Liver (tissue), 9 donors: ENCODE measurements around the gene ABCC8. TPM values are rescaled to one million over a fixed set of nuclear protein-coding genes. Genes with fewer than 3 reads are reported as not detected.

Experiments used
- DNase-seq: peaks from one replicate; pipeline ENCODE4 v3.0.0-alpha.2; 2017; ENCODE audit warnings: low spot score
- H3K27ac ChIP-seq, 2 donors: one replicate each; pipeline ENCODE4 v1.7.0; 2013; ENCODE audit warnings: inconsistent platforms in 2 of 2, low read length in 2 of 2, control low read depth in 1 of 2, low read depth in 1 of 2, mild to moderate bottlenecking in 1 of 2
- H3K27me3 ChIP-seq, 4 donors: one replicate each; pipeline versions ENCODE4 v1.6.1 to v1.7.0; 2013; ENCODE audit warnings: low read length in 3 of 4, inconsistent platforms in 1 of 4, mild to moderate bottlenecking in 1 of 4, moderate library complexity in 1 of 4; ENCODE audit not compliant: control insufficient read depth in 4 of 4, insufficient read depth in 4 of 4
- H3K36me3 ChIP-seq, 4 donors: one replicate each; pipeline versions ENCODE4 v1.6.1 to v1.7.0; 2013; ENCODE audit warnings: low read length in 3 of 4, mild to moderate bottlenecking in 3 of 4, low read depth in 1 of 4, moderate library complexity in 1 of 4; ENCODE audit not compliant: control insufficient read depth in 4 of 4, insufficient read depth in 3 of 4
- H3K4me1 ChIP-seq, 4 donors: one replicate each; pipeline versions ENCODE4 v1.6.1 to v1.7.0; 2013; ENCODE audit warnings: low read length in 3 of 4, mild to moderate bottlenecking in 3 of 4, moderate library complexity in 1 of 4; ENCODE audit not compliant: control insufficient read depth in 4 of 4, insufficient read depth in 4 of 4
- H3K4me3 ChIP-seq, 3 donors: one replicate each; pipeline versions ENCODE4 v1.6.1 to v1.7.0; 2013; ENCODE audit warnings: low read length in 3 of 3, control low read depth in 1 of 3, low read depth in 1 of 3, mild to moderate bottlenecking in 1 of 3
- H3K9ac ChIP-seq, 2 donors: one replicate each; pipeline ENCODE4 v1.7.0; 2013; ENCODE audit warnings: low read length in 2 of 2, mild to moderate bottlenecking in 2 of 2, moderate library complexity in 2 of 2, control low read depth in 1 of 2, low read depth in 1 of 2
- H3K9me3 ChIP-seq, 4 donors: one replicate each; pipeline versions ENCODE4 v1.6.1 to v1.7.0; 2013; ENCODE audit warnings: low read length in 3 of 4; ENCODE audit not compliant: control insufficient read depth in 4 of 4
- EGR1 ChIP-seq, 2 donors: IDR thresholded peaks; 2 replicates each; pipeline ENCODE4 v1.6.1; 2016 to 2018; ENCODE audit warnings: antibody characterized with exemption in 2 of 2, low read depth in 2 of 2
- FOXA1 ChIP-seq: IDR thresholded peaks from 2 replicates; pipeline ENCODE4 v1.6.1; 2016; ENCODE audit warnings: antibody characterized with exemption
- FOXA2 ChIP-seq: IDR thresholded peaks from 2 replicates; pipeline ENCODE4 v1.6.1; 2016; ENCODE audit warnings: antibody characterized with exemption
- GABPA ChIP-seq, 2 donors: IDR thresholded peaks in 1 of 2; conservative IDR thresholded peaks in 1 of 2; 2 replicates each; pipeline ENCODE4 v1.6.1; 2016; ENCODE audit warnings: antibody characterized with exemption in 2 of 2, mild to moderate bottlenecking in 1 of 2, moderate library complexity in 1 of 2
- HNF4A ChIP-seq, 2 donors: conservative IDR thresholded peaks; 2 replicates each; pipeline ENCODE4 v1.6.1; 2016; ENCODE audit warnings: antibody characterized with exemption in 2 of 2, mild to moderate bottlenecking in 2 of 2
- HNF4G ChIP-seq: IDR thresholded peaks from 2 replicates; pipeline ENCODE4 v1.6.1; 2016; ENCODE audit warnings: antibody characterized with exemption
- JUND ChIP-seq, 2 donors: IDR thresholded peaks; 2 replicates each; pipeline ENCODE4 v1.6.1; 2016; ENCODE audit warnings: antibody characterized with exemption in 2 of 2
- NR2F2 ChIP-seq: IDR thresholded peaks from 2 replicates; pipeline ENCODE4 v1.6.1; 2016; ENCODE audit warnings: antibody characterized with exemption
- RAD21 ChIP-seq, 2 donors: IDR thresholded peaks; 2 replicates each; pipeline ENCODE4 v1.6.1; 2016; ENCODE audit warnings: antibody characterized with exemption in 2 of 2, mild to moderate bottlenecking in 2 of 2
- RXRA ChIP-seq, 2 donors: IDR thresholded peaks; 2 replicates each; pipeline ENCODE4 v1.6.1; 2017 to 2018; ENCODE audit warnings: antibody characterized with exemption in 2 of 2, mild to moderate bottlenecking in 1 of 2
- SP1 ChIP-seq: IDR thresholded peaks from 2 replicates; pipeline ENCODE4 v1.6.1; 2018; ENCODE audit warnings: antibody characterized with exemption, mild to moderate bottlenecking
- TAF1 ChIP-seq: conservative IDR thresholded peaks from 2 replicates; pipeline ENCODE4 v1.6.1; 2016; ENCODE audit warnings: antibody characterized with exemption, mild to moderate bottlenecking
- YY1 ChIP-seq: IDR thresholded peaks from 2 replicates; pipeline ENCODE4 v1.6.1; 2016; ENCODE audit warnings: antibody characterized with exemption, mild to moderate bottlenecking
- WGBS: extraction: QIAGEN DNeasy Blood & Tissue Kit; methylation state at CpG from one replicate; pipeline ENCODE4 v1.1.7; 2013; 5-methylcytosine and 5-hydroxymethylcytosine counted together
- polyA plus RNA-seq, 2 donors: library from polyadenylated mRNA; stranded (reverse) in 1 of 2; unstranded in 1 of 2; fragments of 200-250 nt in 1 of 2; fragments of >200 nt in 1 of 2; fragmentation: Nextera tagmentation in 1 of 2; extraction: Ambion mirVana in 1 of 2; gene quantifications; one replicate each; pipeline versions ENCODE4 v1.2.1 to v1.2.3, GENCODE V29; 2013 to 2015
- total RNA-seq, 2 donors: library from RNA; depleted of rRNA; stranded (reverse); fragments of >200 nt; gene quantifications; one replicate each; pipeline ENCODE4 v1.2.3, GENCODE V29; 2014
- TF ChIP-seq, protein P1 (sequence below): IDR thresholded peaks from 2 replicates; pipeline ENCODE4 v1.6.1; 2016; ENCODE audit warnings: antibody characterized with exemption
- TF ChIP-seq, protein P2 (sequence below): fragments of 150-350 bp; IDR thresholded peaks from 2 replicates; pipeline ENCODE4 v1.5.1; 2017; ENCODE audit warnings: improper control_type of control experiment, low read depth, low read length; ENCODE audit not compliant: missing input control
- TF ChIP-seq, protein P3 (sequence below): IDR thresholded peaks from 2 replicates; pipeline ENCODE4 v1.6.1; 2016; ENCODE audit warnings: antibody characterized with exemption
- TF ChIP-seq, protein P4 (sequence below): IDR thresholded peaks from 2 replicates; pipeline ENCODE4 v1.6.1; 2016; ENCODE audit warnings: antibody characterized with exemption
- TF ChIP-seq, protein P5 (sequence below): IDR thresholded peaks from 2 replicates; pipeline ENCODE4 v1.6.1; 2016; ENCODE audit warnings: antibody characterized with exemption, mild to moderate bottlenecking
- donor health status: healthy.
- donor health status: healthy.
- donor health status: healthy.
- donor health status: healthy.
- donor health status: healthy.

ABCC8 gene
- total and polyA plus RNA-seq, 4 donors, result 0.16 to 0.25 TPM; not detected in 2

DNA sequence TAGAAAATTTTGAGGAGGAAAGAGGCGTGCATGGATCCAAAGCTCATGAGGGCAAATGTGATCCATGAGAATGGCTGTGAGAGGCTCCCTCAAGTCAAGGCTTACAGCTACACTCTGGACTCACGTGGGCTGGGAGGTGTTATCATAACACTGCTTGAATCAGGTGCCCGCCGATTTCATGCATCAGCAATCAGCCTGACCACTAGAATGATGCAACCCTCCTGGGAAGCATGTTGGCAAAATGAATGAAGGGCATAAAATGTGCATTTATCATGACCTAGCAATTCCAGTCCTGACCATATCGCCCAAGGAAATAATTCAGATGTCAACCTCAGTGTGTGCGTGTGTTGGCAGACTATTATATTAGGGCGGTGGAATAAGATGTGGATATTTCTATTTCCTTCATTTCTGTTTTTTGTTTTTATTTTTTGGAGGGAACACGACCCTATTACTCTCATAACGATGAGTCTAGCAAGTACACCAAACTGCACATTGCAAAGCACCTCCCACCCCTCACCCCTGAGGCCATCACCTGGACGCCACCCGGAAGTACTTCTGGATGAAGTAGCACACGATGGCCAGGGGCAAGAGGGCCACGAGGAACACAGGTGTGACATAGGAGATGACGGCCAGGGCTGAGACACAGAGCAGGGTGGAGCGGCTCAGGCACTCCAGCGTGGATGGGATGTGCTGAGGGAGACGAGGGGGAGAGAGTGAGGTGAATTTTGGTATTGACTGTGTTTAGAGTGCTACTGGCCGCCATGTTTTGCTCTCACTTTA is 72.5 kb downstream of the ABCC8 start:
- Histone ChIP-seq H3K36me3 (no peaks in the 10 kb centered on the region), H3K27me3 (no peaks in the 10 kb centered on the region), H3K27ac (no peak overlapping the region), H3K9me3 (no peaks in the 10 kb centered on the region), H3K9ac (no peak overlapping the region), H3K4me1 (peaks cover 4 to 14% (median 9%) of the 10 kb centered on the region in 4 donors), H3K4me3 (no peak overlapping the region)
- DNase-seq, result no peak
- TF ChIP-seq RAD21 (IDR thresholded peaks at IDR 0.05) (no peak), SP1 (no peak), HNF4A (conservative IDR thresholded peaks at IDR 0.05) (no peak)
- TF ChIP-seq, protein P1, sequence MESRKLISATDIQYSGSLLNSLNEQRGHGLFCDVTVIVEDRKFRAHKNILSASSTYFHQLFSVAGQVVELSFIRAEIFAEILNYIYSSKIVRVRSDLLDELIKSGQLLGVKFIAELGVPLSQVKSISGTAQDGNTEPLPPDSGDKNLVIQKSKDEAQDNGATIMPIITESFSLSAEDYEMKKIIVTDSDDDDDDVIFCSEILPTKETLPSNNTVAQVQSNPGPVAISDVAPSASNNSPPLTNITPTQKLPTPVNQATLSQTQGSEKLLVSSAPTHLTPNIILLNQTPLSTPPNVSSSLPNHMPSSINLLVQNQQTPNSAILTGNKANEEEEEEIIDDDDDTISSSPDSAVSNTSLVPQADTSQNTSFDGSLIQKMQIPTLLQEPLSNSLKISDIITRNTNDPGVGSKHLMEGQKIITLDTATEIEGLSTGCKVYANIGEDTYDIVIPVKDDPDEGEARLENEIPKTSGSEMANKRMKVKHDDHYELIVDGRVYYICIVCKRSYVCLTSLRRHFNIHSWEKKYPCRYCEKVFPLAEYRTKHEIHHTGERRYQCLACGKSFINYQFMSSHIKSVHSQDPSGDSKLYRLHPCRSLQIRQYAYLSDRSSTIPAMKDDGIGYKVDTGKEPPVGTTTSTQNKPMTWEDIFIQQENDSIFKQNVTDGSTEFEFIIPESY, result no peak
- WGBS, result 91% methylated on average over 18 of the region's 18 CpGs

DNA sequence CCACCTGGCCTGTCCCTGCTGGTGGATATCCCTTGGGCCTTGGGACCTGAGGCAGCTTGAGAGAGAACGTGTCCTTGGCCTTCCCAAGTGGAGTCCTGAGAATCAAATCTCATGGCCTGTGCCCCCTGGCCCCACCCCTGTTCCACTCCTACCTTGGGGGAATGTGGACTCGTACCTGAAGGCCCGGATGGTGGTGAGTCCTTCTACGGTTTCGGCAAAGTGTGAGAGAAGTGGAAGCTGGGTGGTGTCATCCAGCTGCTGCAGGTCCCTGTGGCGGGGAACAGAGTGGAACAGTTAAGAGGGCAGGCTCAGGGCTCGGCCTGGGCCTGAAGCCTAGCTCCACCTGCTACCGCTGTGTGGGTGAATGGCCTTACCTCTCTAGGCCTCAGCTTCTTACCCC is 74.2 kb downstream of the ABCC8 start:
- H3K36me3 ChIP-seq, result no peaks in the 10 kb centered on the region
- TF ChIP-seq SP1 (no peak), HNF4A (conservative IDR thresholded peaks at IDR 0.05) (no peak), FOXA1 (no peak), YY1 (no peak), JUND (IDR thresholded peaks at IDR 0.05) (no peak), EGR1 (IDR thresholded peaks at IDR 0.05; ENCODE audit: low read depth in 2 of 2) (no peak), HNF4G (no peak), GABPA (IDR thresholded peaks at IDR 0.05 in 1 of 2, conservative IDR thresholded peaks at IDR 0.05 in 1 of 2) (no peak), RAD21 (IDR thresholded peaks at IDR 0.05) (no peak), TAF1 (no peak), NR2F2 (no peak), RXRA (IDR thresholded peaks at IDR 0.05) (no peak), FOXA2 (no peak)
- TF ChIP-seq, protein P2, sequence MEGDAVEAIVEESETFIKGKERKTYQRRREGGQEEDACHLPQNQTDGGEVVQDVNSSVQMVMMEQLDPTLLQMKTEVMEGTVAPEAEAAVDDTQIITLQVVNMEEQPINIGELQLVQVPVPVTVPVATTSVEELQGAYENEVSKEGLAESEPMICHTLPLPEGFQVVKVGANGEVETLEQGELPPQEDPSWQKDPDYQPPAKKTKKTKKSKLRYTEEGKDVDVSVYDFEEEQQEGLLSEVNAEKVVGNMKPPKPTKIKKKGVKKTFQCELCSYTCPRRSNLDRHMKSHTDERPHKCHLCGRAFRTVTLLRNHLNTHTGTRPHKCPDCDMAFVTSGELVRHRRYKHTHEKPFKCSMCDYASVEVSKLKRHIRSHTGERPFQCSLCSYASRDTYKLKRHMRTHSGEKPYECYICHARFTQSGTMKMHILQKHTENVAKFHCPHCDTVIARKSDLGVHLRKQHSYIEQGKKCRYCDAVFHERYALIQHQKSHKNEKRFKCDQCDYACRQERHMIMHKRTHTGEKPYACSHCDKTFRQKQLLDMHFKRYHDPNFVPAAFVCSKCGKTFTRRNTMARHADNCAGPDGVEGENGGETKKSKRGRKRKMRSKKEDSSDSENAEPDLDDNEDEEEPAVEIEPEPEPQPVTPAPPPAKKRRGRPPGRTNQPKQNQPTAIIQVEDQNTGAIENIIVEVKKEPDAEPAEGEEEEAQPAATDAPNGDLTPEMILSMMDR, result no peak
- TF ChIP-seq, protein P3, sequence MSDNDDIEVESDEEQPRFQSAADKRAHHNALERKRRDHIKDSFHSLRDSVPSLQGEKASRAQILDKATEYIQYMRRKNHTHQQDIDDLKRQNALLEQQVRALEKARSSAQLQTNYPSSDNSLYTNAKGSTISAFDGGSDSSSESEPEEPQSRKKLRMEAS, result no peak
- TF ChIP-seq, protein P4, sequence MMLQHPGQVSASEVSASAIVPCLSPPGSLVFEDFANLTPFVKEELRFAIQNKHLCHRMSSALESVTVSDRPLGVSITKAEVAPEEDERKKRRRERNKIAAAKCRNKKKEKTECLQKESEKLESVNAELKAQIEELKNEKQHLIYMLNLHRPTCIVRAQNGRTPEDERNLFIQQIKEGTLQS, result no peak
- TF ChIP-seq, protein P1, result no peak
- TF ChIP-seq, protein P5, sequence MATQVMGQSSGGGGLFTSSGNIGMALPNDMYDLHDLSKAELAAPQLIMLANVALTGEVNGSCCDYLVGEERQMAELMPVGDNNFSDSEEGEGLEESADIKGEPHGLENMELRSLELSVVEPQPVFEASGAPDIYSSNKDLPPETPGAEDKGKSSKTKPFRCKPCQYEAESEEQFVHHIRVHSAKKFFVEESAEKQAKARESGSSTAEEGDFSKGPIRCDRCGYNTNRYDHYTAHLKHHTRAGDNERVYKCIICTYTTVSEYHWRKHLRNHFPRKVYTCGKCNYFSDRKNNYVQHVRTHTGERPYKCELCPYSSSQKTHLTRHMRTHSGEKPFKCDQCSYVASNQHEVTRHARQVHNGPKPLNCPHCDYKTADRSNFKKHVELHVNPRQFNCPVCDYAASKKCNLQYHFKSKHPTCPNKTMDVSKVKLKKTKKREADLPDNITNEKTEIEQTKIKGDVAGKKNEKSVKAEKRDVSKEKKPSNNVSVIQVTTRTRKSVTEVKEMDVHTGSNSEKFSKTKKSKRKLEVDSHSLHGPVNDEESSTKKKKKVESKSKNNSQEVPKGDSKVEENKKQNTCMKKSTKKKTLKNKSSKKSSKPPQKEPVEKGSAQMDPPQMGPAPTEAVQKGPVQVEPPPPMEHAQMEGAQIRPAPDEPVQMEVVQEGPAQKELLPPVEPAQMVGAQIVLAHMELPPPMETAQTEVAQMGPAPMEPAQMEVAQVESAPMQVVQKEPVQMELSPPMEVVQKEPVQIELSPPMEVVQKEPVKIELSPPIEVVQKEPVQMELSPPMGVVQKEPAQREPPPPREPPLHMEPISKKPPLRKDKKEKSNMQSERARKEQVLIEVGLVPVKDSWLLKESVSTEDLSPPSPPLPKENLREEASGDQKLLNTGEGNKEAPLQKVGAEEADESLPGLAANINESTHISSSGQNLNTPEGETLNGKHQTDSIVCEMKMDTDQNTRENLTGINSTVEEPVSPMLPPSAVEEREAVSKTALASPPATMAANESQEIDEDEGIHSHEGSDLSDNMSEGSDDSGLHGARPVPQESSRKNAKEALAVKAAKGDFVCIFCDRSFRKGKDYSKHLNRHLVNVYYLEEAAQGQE, result no peak
- peaks cover 4 to 14% (median 9%) of the 10 kb centered on the region in 4 donors for H3K4me1 ChIP-seq
- DNase-seq, result no peak
- no peaks in the 10 kb centered on the region for H3K9me3 ChIP-seq
- no peaks in the 10 kb centered on the region for H3K27me3 ChIP-seq
- WGBS, result 96% methylated on average over 8 of the region's 8 CpGs
- H3K4me3 ChIP-seq, result no peak overlapping the region
- H3K27ac ChIP-seq, result no peak overlapping the region
- no peak overlapping the region for H3K9ac ChIP-seq
